ENCODE data around the gene ITPK1.

The ITPK1 gene

GRCh38 chr14:93084402-93084801 lies 31.3 kb downstream of the ITPK1 start:
- Histone ChIP-seq H2AFZ (ENCODE audit: low read depth) (no peak overlapping the region), H3K27me3 (ENCODE audit: insufficient read depth, low read depth) (no peaks in the 10 kb centered on the region), H3K27ac (no peak overlapping the region), H3K4me1 (ENCODE audit: low read depth, poor library complexity, severe bottlenecking) (peaks cover 33% of the 10 kb centered on the region), H3K4me3 (IDR thresholded peaks at IDR 0.05; ENCODE audit: insufficient read depth, low read depth, low read length) (no peak overlapping the region), H4K20me1 (ENCODE audit: insufficient read depth) (no peaks in the 10 kb centered on the region), H3K4me2 (no peak overlapping the region), H3K36me3 (ENCODE audit: insufficient read depth) (no peaks in the 10 kb centered on the region), H3K9ac (no peak overlapping the region), H3K79me2 (ENCODE audit: insufficient read depth, low read depth) (peaks cover 6% of the 10 kb centered on the region; the same call in 1 of the 2 replicates)
- TF ChIP-seq CTCF (conservative IDR thresholded peaks at IDR 0.05; ENCODE audit: low read depth, low read length) = no peak

DNA sequence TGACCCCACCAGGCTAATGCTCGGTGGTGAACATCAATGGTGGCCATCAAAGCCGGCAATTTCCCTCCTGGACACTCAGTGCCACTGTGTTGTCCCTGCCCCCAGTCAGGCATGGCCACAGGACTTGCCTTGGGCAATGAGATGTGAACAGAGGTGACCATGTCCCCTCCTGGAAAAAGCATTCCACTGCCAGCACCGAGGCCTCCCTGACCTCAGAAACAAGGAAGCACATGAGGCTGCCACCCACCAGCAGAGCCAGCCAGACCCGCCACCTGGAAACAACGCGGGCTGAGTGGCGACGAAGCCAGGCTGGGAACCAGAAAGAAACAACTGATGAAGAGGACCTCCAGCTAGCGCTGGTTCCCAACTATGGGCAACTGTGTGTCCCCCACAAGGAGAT lies 31.8 kb downstream of the ITPK1 start:
- Histone ChIP-seq H4K20me1 (ENCODE audit: insufficient read depth) (no peaks in the 10 kb centered on the region), H3K27ac (no peak overlapping the region), H3K27me3 (ENCODE audit: insufficient read depth, low read depth) (no peaks in the 10 kb centered on the region)

GRCh38 chr14:93082576-93083001 lies 33.1 kb downstream of the ITPK1 start:
- Histone ChIP-seq H3K36me3 (ENCODE audit: insufficient read depth) (no peaks in the 10 kb centered on the region), H3K4me3 (IDR thresholded peaks at IDR 0.05; ENCODE audit: insufficient read depth, low read depth, low read length) (no peak overlapping the region), H3K4me1 (ENCODE audit: low read depth, poor library complexity, severe bottlenecking) (peaks cover 28% of the 10 kb centered on the region), H4K20me1 (ENCODE audit: insufficient read depth) (no peaks in the 10 kb centered on the region), H3K27me3 (ENCODE audit: insufficient read depth, low read depth) (no peaks in the 10 kb centered on the region), H3K27ac (no peak overlapping the region), H2AFZ (ENCODE audit: low read depth) (no peak overlapping the region), H3K4me2 (no peak overlapping the region), H3K79me2 (ENCODE audit: insufficient read depth, low read depth) (peaks cover 6% of the 10 kb centered on the region; the same call in 1 of the 2 replicates), H3K9ac (no peak overlapping the region)
- no peak for TF ChIP-seq CTCF (conservative IDR thresholded peaks at IDR 0.05; ENCODE audit: low read depth, low read length)

More for the DNA sequence above, 31.8 kb downstream of the ITPK1 start:
- Histone ChIP-seq H2AFZ (ENCODE audit: low read depth) (no peak overlapping the region), H3K4me3 (IDR thresholded peaks at IDR 0.05; ENCODE audit: insufficient read depth, low read depth, low read length) (no peak overlapping the region), H3K79me2 (ENCODE audit: insufficient read depth, low read depth) (peaks cover 6% of the 10 kb centered on the region; the same call in 1 of the 2 replicates), H3K4me1 (ENCODE audit: low read depth, poor library complexity, severe bottlenecking) (peaks cover 33% of the 10 kb centered on the region), H3K36me3 (ENCODE audit: insufficient read depth) (no peaks in the 10 kb centered on the region), H3K4me2 (no peak overlapping the region), H3K9ac (no peak overlapping the region)
- no peak for TF ChIP-seq CTCF (conservative IDR thresholded peaks at IDR 0.05; ENCODE audit: low read depth, low read length)

DNA sequence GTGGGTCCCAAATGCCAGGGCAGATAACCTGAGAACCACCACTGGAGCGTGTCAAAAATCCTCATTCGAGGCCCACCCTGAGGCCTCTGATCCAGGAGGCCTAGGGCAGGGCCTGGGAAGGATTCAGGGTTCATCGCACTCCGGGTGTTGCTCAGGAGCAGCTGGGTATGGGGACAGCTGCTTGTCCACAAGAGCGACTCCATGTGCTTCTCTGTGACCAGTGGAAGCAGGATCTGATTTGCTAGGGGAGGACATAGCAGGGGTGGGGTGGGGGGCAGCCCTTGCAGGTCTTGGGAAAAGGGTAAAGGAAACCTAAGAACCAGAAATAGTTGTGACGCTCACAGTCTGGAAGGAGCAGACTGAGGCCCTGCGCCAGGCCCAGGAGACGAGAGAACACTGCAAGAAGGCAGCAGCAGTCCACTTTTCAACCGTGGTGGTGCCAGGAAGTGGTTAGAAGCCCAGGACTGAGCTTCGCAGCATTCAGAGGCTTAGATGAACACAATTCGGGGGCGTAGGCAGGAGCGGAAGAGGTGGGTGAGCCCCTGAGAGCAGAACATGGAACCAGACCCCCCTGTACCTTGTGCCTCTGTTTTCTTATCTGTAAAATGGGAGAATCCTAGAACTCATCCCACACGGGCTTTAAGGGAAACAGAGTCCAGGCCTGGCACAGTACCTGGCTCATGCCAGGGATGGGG lies 33.7 kb downstream of the ITPK1 start:
- Histone ChIP-seq H2AFZ (ENCODE audit: low read depth) (no peak overlapping the region), H3K4me1 (ENCODE audit: low read depth, poor library complexity, severe bottlenecking) (peaks cover 22% of the 10 kb centered on the region), H3K4me3 (IDR thresholded peaks at IDR 0.05; ENCODE audit: insufficient read depth, low read depth, low read length) (no peak overlapping the region), H3K9ac (no peak overlapping the region), H3K79me2 (ENCODE audit: insufficient read depth, low read depth) (peaks cover 6% of the 10 kb centered on the region; the same call in 1 of the 2 replicates), H3K27me3 (ENCODE audit: insufficient read depth, low read depth) (no peaks in the 10 kb centered on the region), H3K4me2 (no peak overlapping the region), H3K36me3 (ENCODE audit: insufficient read depth) (no peaks in the 10 kb centered on the region), H3K27ac (no peak overlapping the region), H4K20me1 (ENCODE audit: insufficient read depth) (no peaks in the 10 kb centered on the region)
- no peak for TF ChIP-seq CTCF (conservative IDR thresholded peaks at IDR 0.05; ENCODE audit: low read depth, low read length)

Data from KMS-11 (cell line).